KMS-11 (cell line): ENCODE results near the gene EOLA2.
"Not testable (repeated sequence)": the region's sequence is repeated elsewhere in the genome, so short reads cannot be mapped to it uniquely, and the experiment has no call there.

Source experiments
- H2AFZ ChIP-seq: fragments of 200-600 bp; sonication (generic); 2 replicates; pipeline ENCODE4 v1.6.1; 2016; ENCODE audit warnings: antibody characterized with exemption, mixed run types, low read depth
- H3K27ac ChIP-seq: fragments of 200-600 bp; sonication (generic); 2 replicates; pipeline ENCODE4 v1.6.1; 2016; ENCODE audit warnings: mild to moderate bottlenecking, mixed run types
- H3K27me3 ChIP-seq: fragments of 200-600 bp; sonication (generic); 2 replicates; pipeline ENCODE4 v1.6.1; 2017; ENCODE audit warnings: mild to moderate bottlenecking, low read depth, mixed run types, moderate library complexity; ENCODE audit not compliant: insufficient read depth
- H3K36me3 ChIP-seq: fragments of 200-600 bp; sonication (generic); 2 replicates; pipeline ENCODE4 v1.6.1; 2017; ENCODE audit warnings: mild to moderate bottlenecking, mixed run types; ENCODE audit not compliant: insufficient read depth
- H3K4me1 ChIP-seq: fragments of 200-600 bp; sonication (generic); 2 replicates; pipeline ENCODE4 v1.6.1; 2016; ENCODE audit warnings: mild to moderate bottlenecking, low read depth, mixed run types; ENCODE audit not compliant: poor library complexity, severe bottlenecking
- H3K4me2 ChIP-seq: fragments of 200-600 bp; sonication (generic); 2 replicates; pipeline ENCODE4 v1.7.0; 2016; ENCODE audit warnings: mild to moderate bottlenecking, mixed run types
- H3K4me3 ChIP-seq: fragments of 200-600 bp; sonication (generic); IDR thresholded peaks from 2 replicates; pipeline ENCODE4 v1.6.1; 2017; ENCODE audit warnings: low read depth, low read length, mixed read lengths; ENCODE audit not compliant: insufficient read depth
- H3K79me2 ChIP-seq: fragments of 200-600 bp; sonication (generic); 2 replicates; pipeline ENCODE4 v1.6.1; 2016; ENCODE audit warnings: low read depth, mixed run types; ENCODE audit not compliant: insufficient read depth
- H3K9ac ChIP-seq: fragments of 200-600 bp; sonication (generic); 2 replicates; pipeline ENCODE4 v1.6.1; 2016; ENCODE audit warnings: mild to moderate bottlenecking, mixed run types
- H4K20me1 ChIP-seq: fragments of 200-600 bp; sonication (generic); 2 replicates; pipeline ENCODE4 v1.6.1; 2016; ENCODE audit warnings: mild to moderate bottlenecking, mixed run types; ENCODE audit not compliant: insufficient read depth
- CTCF ChIP-seq: fragments of 200-600 bp; sonication (generic); conservative IDR thresholded peaks from 2 replicates; pipeline ENCODE4 v1.6.1; 2017; ENCODE audit warnings: low read depth, mild to moderate bottlenecking, antibody characterized with exemption, low read length, moderate library complexity, mixed read lengths

The EOLA2 gene

DNA sequence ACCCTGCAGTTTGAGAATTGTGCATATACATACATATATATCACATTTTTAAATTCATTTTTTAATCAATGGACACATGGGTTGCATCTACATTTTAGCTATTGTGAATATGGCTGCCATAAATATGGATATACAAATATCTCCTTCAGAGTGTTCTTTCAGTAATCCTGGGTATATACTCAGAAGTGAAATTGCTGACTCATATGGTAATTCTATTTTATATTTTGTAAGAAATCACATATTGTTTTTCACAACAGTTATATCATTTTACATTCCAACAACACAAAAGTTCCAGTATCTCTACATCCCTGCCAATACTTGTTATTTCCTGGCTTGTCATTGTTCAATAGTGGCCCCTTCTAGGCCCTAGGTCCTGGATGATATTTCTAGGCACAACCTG lies 29.6 kb downstream of the EOLA2 start:
- Histone ChIP-seq H3K4me1 (no peaks in the 10 kb centered on the region), H3K36me3 (no peaks in the 10 kb centered on the region), H3K79me2 (no peaks in the 10 kb centered on the region), H3K4me3 (no peak overlapping the region), H4K20me1 (no peaks in the 10 kb centered on the region), H3K4me2 (no peak overlapping the region), H2AFZ (no peak overlapping the region), H3K9ac (no peak overlapping the region), H3K27me3 (no peaks in the 10 kb centered on the region), H3K27ac (no peak overlapping the region)
- no peak for TF ChIP-seq CTCF

DNA sequence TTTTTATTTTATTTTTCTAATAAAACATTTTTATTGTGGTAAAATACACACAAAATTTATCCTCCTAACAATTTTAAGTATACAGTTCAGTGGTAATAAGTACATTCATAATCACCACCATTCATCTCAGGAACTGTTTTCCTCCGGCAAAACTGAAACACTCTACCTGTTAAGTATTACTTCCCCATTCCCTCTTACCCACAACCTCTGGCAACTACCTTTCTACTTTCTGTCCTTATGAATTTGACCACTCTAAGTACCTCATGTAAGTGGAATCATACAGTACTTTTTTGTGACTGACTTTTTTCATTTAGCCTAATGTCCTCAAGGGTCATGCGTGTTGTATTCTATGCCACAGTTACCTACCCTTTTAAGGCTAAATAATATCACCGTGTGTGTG lies 30.0 kb downstream of the EOLA2 start:
- H3K4me3 ChIP-seq: no peak overlapping the region
- no peak for TF ChIP-seq CTCF
- H3K9ac ChIP-seq: no peak overlapping the region
- H3K27me3 ChIP-seq: no peaks in the 10 kb centered on the region
- no peaks in the 10 kb centered on the region for H4K20me1 ChIP-seq
- no peaks in the 10 kb centered on the region for H3K36me3 ChIP-seq
- no peak overlapping the region for H2AFZ ChIP-seq
- no peak overlapping the region for H3K4me2 ChIP-seq
- no peaks in the 10 kb centered on the region for H3K79me2 ChIP-seq
- no peaks in the 10 kb centered on the region for H3K4me1 ChIP-seq
- no peak overlapping the region for H3K27ac ChIP-seq

DNA sequence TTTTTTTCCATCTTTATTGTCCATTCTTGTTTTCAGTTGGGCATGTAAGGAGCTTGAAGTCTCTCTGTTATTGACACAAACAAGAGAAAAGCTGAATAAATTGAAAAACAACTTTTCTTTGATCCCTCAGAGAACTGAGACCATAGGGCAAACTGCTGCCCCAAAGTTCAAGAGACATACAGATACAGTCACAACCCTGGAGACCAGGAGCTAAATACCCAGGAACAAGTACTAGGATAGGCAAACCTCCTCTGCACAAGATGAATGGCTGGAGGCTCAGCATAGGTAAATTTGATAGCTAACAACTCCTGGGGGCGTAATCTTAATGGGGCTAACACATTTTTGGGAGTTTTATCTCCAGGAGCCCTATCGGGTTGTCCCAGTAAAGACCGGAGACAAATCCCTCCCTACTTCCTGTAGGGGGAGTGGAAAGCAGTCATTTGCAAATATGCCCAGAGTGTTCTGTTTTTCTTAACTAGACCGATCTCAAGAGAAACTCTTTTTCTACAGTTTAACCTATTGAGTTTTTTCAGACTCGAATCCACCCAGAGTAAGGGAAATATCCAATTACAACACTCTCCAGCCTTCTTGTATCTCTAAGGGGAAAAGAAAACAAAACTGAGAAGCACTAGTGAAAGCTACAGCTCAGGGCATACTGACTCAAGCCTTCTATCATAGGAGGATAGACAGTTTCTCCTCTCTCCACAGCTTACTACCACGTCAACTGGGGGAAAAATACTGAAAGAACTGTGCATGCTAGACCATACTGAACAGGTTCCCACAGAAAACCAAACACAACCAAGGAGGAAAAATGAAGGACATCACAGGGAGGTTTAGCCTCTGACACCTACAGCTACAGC lies 34.2 kb downstream of the EOLA2 start:
- H3K79me2 ChIP-seq: no peaks in the 10 kb centered on the region
- H3K27ac ChIP-seq: no peak overlapping the region
- H2AFZ ChIP-seq: 0 out of 2 replicates have a peak overlapping the region, but pooled peaks have one; percentile 26
- no peak overlapping the region for H3K4me2 ChIP-seq
- H3K4me3 ChIP-seq: no peak overlapping the region
- no peak for TF ChIP-seq CTCF
- H3K27me3 ChIP-seq: no peaks in the 10 kb centered on the region
- H3K4me1 ChIP-seq: no peaks in the 10 kb centered on the region
- no peak overlapping the region for H3K9ac ChIP-seq
- H3K36me3 ChIP-seq: no peaks in the 10 kb centered on the region
- H4K20me1 ChIP-seq: no peaks in the 10 kb centered on the region

DNA sequence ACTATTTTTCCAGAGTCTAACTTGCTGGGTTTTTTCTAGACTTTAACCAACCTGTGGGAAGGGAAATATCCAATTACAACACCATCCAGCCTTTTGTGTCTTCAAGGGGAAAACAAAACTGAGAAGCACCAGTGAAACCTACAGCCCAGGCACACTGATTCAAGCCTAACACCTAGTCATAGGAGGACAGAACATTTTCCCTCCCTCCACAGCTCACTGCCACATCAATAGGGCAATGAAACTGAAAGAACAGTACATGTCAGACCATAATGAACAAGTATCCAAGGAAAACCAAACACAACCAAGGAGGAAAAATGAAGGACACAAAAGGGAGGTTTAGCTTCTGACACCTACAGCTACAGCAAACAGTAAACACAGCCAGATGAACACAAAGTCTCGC lies 39.7 kb downstream of the EOLA2 start:
- H3K27ac ChIP-seq: no peak overlapping the region
- no peak for TF ChIP-seq CTCF
- no peak overlapping the region for H3K4me2 ChIP-seq
- H3K79me2 ChIP-seq: no peaks in the 10 kb centered on the region
- H4K20me1 ChIP-seq: no peaks in the 10 kb centered on the region
- H3K4me1 ChIP-seq: no peaks in the 10 kb centered on the region
- no peak overlapping the region for H3K4me3 ChIP-seq
- H3K27me3 ChIP-seq: no peaks in the 10 kb centered on the region
- H3K36me3 ChIP-seq: no peaks in the 10 kb centered on the region
- no peak overlapping the region for H3K9ac ChIP-seq
- no peak overlapping the region for H2AFZ ChIP-seq

DNA sequence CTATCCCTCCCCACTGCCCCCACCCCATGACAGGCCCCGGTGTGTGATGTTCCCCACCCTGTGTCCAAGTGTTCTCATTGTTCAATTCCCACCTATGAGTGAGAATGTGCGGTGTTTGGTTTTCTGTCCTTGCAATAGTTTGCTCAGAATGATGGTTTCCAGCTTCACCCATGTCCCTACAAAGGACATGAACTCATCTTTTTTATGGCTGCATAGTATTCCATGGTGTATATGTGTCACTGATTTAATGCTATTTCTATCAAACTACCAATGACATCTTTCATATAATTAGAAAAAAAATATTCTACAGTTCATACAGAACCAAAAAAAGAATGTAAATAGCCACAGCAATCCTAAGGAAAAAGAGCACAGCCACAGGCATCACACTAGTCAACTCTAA lies 47.5 kb downstream of the EOLA2 start:
- not testable (repeated sequence) for H3K27me3 ChIP-seq, H4K20me1 ChIP-seq, H3K4me2 ChIP-seq, H3K27ac ChIP-seq, H3K4me1 ChIP-seq, H2AFZ ChIP-seq, H3K36me3 ChIP-seq, H3K9ac ChIP-seq, H3K4me3 ChIP-seq, H3K79me2 ChIP-seq
